ENCODE measurements around the gene KCNE3. TPM values are rescaled to one million over a fixed set of nuclear protein-coding genes. Genes with fewer than 3 reads are reported as not detected.

KCNE3 gene
- total RNA-seq (2012; rRNA removed) (under 0.01 and 0.18 TPM in 2 replicates), polyA plus RNA-seq (2012; rRNA removed) (0.05 and 0.16 TPM in 2 replicates), Bru-seq, nascent RNA (percentile 18 among the genes with signal in this experiment), BruChase-seq, experiment 1, labeled RNA remaining after a 6-hour chase (percentile 29 among the genes with signal in this experiment), BruChase-seq, experiment 2, labeled RNA remaining after a 2-hour chase (percentile 26 among the genes with signal in this experiment)
- polyA plus RNA-seq (2012; cell fraction: cytosol; rRNA removed) = 0.02 and 0.09 TPM in 2 replicates
- polyA plus RNA-seq (2012; cell fraction: nucleus; rRNA removed; ENCODE audit: low replicate concordance) = 0.04 and 0.16 TPM in 2 replicates
- long read RNA-seq = 0 reads

- no peak within 1 kb of the TSS; the same call in 1 of the 2 replicates for H3K18ac ChIP-seq (ENCODE audit: low read depth, low read length)
- DNase-seq = no peak
- no TSS peak for BruUV-seq (replicated peaks)
- H2BK5ac ChIP-seq (ENCODE audit: low read depth, low read length, poor library complexity, severe bottlenecking) = no peak within 1 kb of the TSS
- in situ Hi-C loops (cut with MboI; ENCODE audit: low sequenced_read_pairs) = no loop called here
- no peak within 1 kb of the TSS for H3K14ac ChIP-seq (replicated peaks; ENCODE audit: low read depth, low read length)
- peak within 1 kb of the TSS; percentile 35 for H3K4me3 ChIP-seq (ENCODE audit: insufficient read depth, low read depth, low read length)
- H3K27ac ChIP-seq (ENCODE audit: insufficient read depth, low read length) = no peak within 1 kb of the TSS
- ChIA-PET POLR2A (ENCODE audit: unreplicated experiment) (no interaction called here), CTCF (interaction anchor here (1.2 kb wide), 1 partner anchor 14 kb away, joined by 4 read pairs; no protein-coding TSS in a partner anchor)
- dilution Hi-C loops (cut with HindIII; ENCODE audit: low sequenced_read_pairs, unreplicated experiment) = no loop called here
- no peak within 1 kb of the TSS for H2BK120ac ChIP-seq (ENCODE audit: low read depth, low read length)
- H3K9ac ChIP-seq (ENCODE audit: low read depth, low read length) = 0 out of 2 replicates have a peak within 1 kb of the TSS, but pooled peaks have one; percentile 38
- H2AK9ac ChIP-seq (replicated peaks; ENCODE audit: low read depth, low read length, poor library complexity) = no peak within 1 kb of the TSS
- 0 out of 4 replicates have a peak within 1 kb of the TSS, but pooled peaks of 1 of the 2 experiments have one; percentile 87 for H4K8ac ChIP-seq (ENCODE audit: low read depth in 2 of 2, low read length in 2 of 2)
- intact Hi-C loops (cut with micrococcal nuclease) = no loop called here
- peaks cover 68% of the 10 kb centered on the region for H3K27me3 ChIP-seq (ENCODE audit: control insufficient read depth, insufficient read depth, low read length)
- no peaks in the 10 kb centered on the region for H3K36me3 ChIP-seq (ENCODE audit: control insufficient read depth, insufficient read depth, low read length)
- no peak within 1 kb of the TSS for H2BK15ac ChIP-seq (ENCODE audit: low read depth, low read length)
- no peak within 1 kb of the TSS for H3K23ac ChIP-seq (ENCODE audit: low read depth, low read length)
- peaks cover 3% of the 10 kb centered on the region; the same call in 1 of the 2 replicates for H3K9me1 ChIP-seq (ENCODE audit: insufficient read depth, low read length)
- H3K4ac ChIP-seq (ENCODE audit: low read depth, low read length) = no peak within 1 kb of the TSS
- H3K9me3 ChIP-seq (ENCODE audit: control insufficient read depth, insufficient read depth, low read length) = no peaks in the 10 kb centered on the region
- H3K4me2 ChIP-seq (ENCODE audit: low read depth, low read length) = peak within 1 kb of the TSS; percentile 74
- no peaks in the 10 kb centered on the region for H4K20me1 ChIP-seq (ENCODE audit: insufficient read depth, low read length)
- H3K79me1 ChIP-seq (ENCODE audit: low read depth in 1 of 2, low read length in 2 of 2) = no peaks in the 10 kb centered on the region
- no peak within 1 kb of the TSS for H4K5ac ChIP-seq (ENCODE audit: low read depth, low read length)
- H2AFZ ChIP-seq (replicated peaks; ENCODE audit: low read length, poor library complexity) = peak within 1 kb of the TSS; percentile 79
- no peaks in the 10 kb centered on the region; the same call in 1 of the 2 replicates for H3K4me1 ChIP-seq (ENCODE audit: control insufficient read depth, insufficient read depth, low read length)
- no peak within 1 kb of the TSS for H4K91ac ChIP-seq (ENCODE audit: insufficient read depth, low read depth, low read length)
- ATAC-seq (ENCODE audit: low read depth) = peak; percentile 69
- WGBS, 2 experiments (ENCODE audit: extremely low coverage in 2 of 2, insufficient read length in 1 of 2) = 9% methylated on average over 16 of the region's 62 CpGs; no CpG with 5 or more reads in 1 of the 2 experiments
- H2AK5ac ChIP-seq (ENCODE audit: low read depth, low read length) = no peak within 1 kb of the TSS
- H2BK20ac ChIP-seq (ENCODE audit: low read depth, low read length) = no peak within 1 kb of the TSS
- H3K56ac ChIP-seq (ENCODE audit: extremely low read depth, insufficient read depth, low read length) = no peak within 1 kb of the TSS
- TF ChIP-seq, protein P1, sequence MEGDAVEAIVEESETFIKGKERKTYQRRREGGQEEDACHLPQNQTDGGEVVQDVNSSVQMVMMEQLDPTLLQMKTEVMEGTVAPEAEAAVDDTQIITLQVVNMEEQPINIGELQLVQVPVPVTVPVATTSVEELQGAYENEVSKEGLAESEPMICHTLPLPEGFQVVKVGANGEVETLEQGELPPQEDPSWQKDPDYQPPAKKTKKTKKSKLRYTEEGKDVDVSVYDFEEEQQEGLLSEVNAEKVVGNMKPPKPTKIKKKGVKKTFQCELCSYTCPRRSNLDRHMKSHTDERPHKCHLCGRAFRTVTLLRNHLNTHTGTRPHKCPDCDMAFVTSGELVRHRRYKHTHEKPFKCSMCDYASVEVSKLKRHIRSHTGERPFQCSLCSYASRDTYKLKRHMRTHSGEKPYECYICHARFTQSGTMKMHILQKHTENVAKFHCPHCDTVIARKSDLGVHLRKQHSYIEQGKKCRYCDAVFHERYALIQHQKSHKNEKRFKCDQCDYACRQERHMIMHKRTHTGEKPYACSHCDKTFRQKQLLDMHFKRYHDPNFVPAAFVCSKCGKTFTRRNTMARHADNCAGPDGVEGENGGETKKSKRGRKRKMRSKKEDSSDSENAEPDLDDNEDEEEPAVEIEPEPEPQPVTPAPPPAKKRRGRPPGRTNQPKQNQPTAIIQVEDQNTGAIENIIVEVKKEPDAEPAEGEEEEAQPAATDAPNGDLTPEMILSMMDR (conservative IDR thresholded peaks at IDR 0.05; ENCODE audit: low read depth, low read length) = no peak
- no peak for TF ChIP-seq RFX5 (IDR thresholded peaks at IDR 0.05; ENCODE audit: low read depth, low read length)
- TF ChIP-seq ELK1 (IDR thresholded peaks at IDR 0.05; ENCODE audit: borderline replicate concordance, low read depth, low read length) = no peak
- no peak for TF ChIP-seq RAD21 (IDR thresholded peaks at IDR 0.05; ENCODE audit: low read length)
- TF ChIP-seq SMC3 (IDR thresholded peaks at IDR 0.05; ENCODE audit: low read depth, low read length) = no peak
- TF ChIP-seq MAZ (IDR thresholded peaks at IDR 0.05; ENCODE audit: borderline replicate concordance, low read depth, low read length) = no peak
- no peak for TF ChIP-seq CHD1 (IDR thresholded peaks at IDR 0.05; ENCODE audit: low read depth, low read length)
- no peak for TF ChIP-seq POLR2A (IDR thresholded peaks at IDR 0.05; ENCODE audit: low read depth, low read length)
- no peak for TF ChIP-seq FOS (IDR thresholded peaks at IDR 0.05; ENCODE audit: low read depth, low read length)
- no peak for TF ChIP-seq NFE2L2 (IDR thresholded peaks at IDR 0.05; ENCODE audit: low read depth, low read length)
- no peak for TF ChIP-seq MAFK (IDR thresholded peaks at IDR 0.05; ENCODE audit: low read depth, low read length)
- no peak for TF ChIP-seq RCOR1 (IDR thresholded peaks at IDR 0.05; ENCODE audit: insufficient replicate concordance, low read length)
- TF ChIP-seq BHLHE40 (IDR thresholded peaks at IDR 0.05; ENCODE audit: low read depth, low read length) = no peak
- no peak for TF ChIP-seq CEBPB (IDR thresholded peaks at IDR 0.05; ENCODE audit: low read depth, low read length)
Measured at GRCh38 chr11:74466916-74467885, at the start of gene KCNE3. Gene KCNE3 (minus strand): TSS chr11:74467549. CDS start chr11:74457563, 9,986 bp downstream.
